Esophagus muscularis mucosa (tissue), 4 donors: Measurements from ENCODE around the gene AAK1. TPM values are rescaled to one million over a fixed set of nuclear protein-coding genes. Genes with fewer than 3 reads are reported as not detected.

Experiments used
- DNase-seq: peaks from one replicate; pipeline ENCODE4 v3.0.0-alpha.2; 2017; ENCODE audit errors: extremely low spot score
- H3K27ac ChIP-seq, 4 donors: fragments of 200-600 bp; sonication (generic); replicated peaks in 1 of 4; 1 replicate in 3 of 4; 2 replicates in 1 of 4; pipeline ENCODE4 v1.5.1; 2016 to 2019; ENCODE audit warnings: mild to moderate bottlenecking in 1 of 4
- H3K27me3 ChIP-seq, 4 donors: fragments of 200-600 bp; sonication (generic); one replicate each; pipeline versions ENCODE4 v1.5.1 to v1.6.0; 2016 to 2019
- H3K36me3 ChIP-seq, 4 donors: fragments of 200-600 bp; sonication (generic); one replicate each; pipeline ENCODE4 v1.5.1; 2016 to 2019
- H3K4me1 ChIP-seq, 4 donors: fragments of 200-600 bp; sonication (generic); one replicate each; pipeline ENCODE4 v1.5.1; 2016 to 2019
- H3K4me3 ChIP-seq, 4 donors: fragments of 200-600 bp; sonication (generic); 1 replicate in 2 of 4; 2 replicates in 2 of 4; pipeline ENCODE4 v1.5.1; 2016 to 2019; ENCODE audit warnings: mild to moderate bottlenecking in 4 of 4, moderate library complexity in 1 of 4
- H3K9me3 ChIP-seq, 4 donors: fragments of 200-600 bp; sonication (generic); 1 replicate in 3 of 4; 2 replicates in 1 of 4; pipeline ENCODE4 v1.5.1; 2016 to 2019
- EP300 ChIP-seq: sonication (generic); formaldehyde crosslinking; IDR thresholded peaks from one replicate; pipeline ENCODE4 v1.6.1; 2017; ENCODE audit warnings: antibody characterized with exemption
- POLR2A ChIP-seq: fragments of 450-650 bp; IDR thresholded peaks from one replicate; pipeline ENCODE4 v1.6.1; 2017; ENCODE audit warnings: antibody characterized with exemption, moderate library complexity, mild to moderate bottlenecking, low read depth
- POLR2AphosphoS5 ChIP-seq, 2 donors: sonication (generic); formaldehyde crosslinking; IDR thresholded peaks; one replicate each; pipeline ENCODE4 v1.6.1; 2017; ENCODE audit warnings: antibody characterized with exemption in 2 of 2
- WGBS: methylation state at CpG from one replicate; pipeline ENCODE4 v1.1.5; 2018; 5-methylcytosine and 5-hydroxymethylcytosine counted together
- intact Hi-C: fragments of 100-400 bp; cut with DNase I; formaldehyde crosslinking; loops from one replicate; pipeline ENCODE4 v1.15.1; 2023
- total RNA-seq, 4 donors: library from RNA; depleted of rRNA; stranded (reverse); fragments of >200 nt; gene quantifications; one replicate each; pipeline versions ENCODE4 v1.1.0 to v1.2.1, GENCODE V29; 2016
- TF ChIP-seq, protein P1 (sequence below), 3 experiments: fragments of 200-600 bp in 2 of 3; fragments of 450-650 bp in 1 of 3; sonication (generic) in 2 of 3; IDR thresholded peaks; one replicate each; pipeline ENCODE4 v1.5.1; 2017 to 2019; ENCODE audit warnings: antibody characterized with exemption in 3 of 3, mild to moderate bottlenecking in 2 of 3, moderate library complexity in 1 of 3

AAK1 gene
- total RNA-seq, 4 donors from 2014 or later, result 27.8 to 53.2 (median 41.9) TPM

DNA sequence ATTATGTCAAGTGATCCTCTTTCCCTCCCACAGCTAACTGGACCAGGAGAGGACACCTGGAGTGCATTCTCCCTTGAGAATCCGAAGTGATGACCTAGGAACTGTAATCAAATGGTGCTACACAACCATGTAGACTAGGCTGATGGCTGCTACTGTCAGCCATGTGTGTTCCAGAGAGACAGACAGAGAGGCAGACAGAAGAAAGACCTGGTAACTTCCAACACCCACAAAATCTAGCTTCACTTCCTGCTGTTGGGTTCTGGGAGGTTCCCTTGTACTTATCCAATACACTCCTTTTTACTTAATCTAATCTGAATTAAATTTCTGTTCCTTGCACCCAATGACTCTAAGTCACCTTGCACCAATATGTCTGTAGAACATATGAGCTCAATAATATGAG is 72.3 kb downstream of the AAK1 start:
- intact Hi-C loops, result no loop called here
- H3K36me3 ChIP-seq, result no peaks in the 10 kb centered on the region
- H3K27ac ChIP-seq, result no peak overlapping the region
- no peaks in the 10 kb centered on the region for H3K27me3 ChIP-seq
- 100% methylated on average over 1 of the region's 1 CpG for WGBS
- DNase-seq, result no peak
- TF ChIP-seq EP300, result no peak
- no peak for TF ChIP-seq POLR2A
- TF ChIP-seq, protein P1, sequence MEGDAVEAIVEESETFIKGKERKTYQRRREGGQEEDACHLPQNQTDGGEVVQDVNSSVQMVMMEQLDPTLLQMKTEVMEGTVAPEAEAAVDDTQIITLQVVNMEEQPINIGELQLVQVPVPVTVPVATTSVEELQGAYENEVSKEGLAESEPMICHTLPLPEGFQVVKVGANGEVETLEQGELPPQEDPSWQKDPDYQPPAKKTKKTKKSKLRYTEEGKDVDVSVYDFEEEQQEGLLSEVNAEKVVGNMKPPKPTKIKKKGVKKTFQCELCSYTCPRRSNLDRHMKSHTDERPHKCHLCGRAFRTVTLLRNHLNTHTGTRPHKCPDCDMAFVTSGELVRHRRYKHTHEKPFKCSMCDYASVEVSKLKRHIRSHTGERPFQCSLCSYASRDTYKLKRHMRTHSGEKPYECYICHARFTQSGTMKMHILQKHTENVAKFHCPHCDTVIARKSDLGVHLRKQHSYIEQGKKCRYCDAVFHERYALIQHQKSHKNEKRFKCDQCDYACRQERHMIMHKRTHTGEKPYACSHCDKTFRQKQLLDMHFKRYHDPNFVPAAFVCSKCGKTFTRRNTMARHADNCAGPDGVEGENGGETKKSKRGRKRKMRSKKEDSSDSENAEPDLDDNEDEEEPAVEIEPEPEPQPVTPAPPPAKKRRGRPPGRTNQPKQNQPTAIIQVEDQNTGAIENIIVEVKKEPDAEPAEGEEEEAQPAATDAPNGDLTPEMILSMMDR (IDR thresholded peaks at IDR 0.05), result no peak
- TF ChIP-seq POLR2AphosphoS5 (IDR thresholded peaks at IDR 0.05), result no peak
- peaks cover 30 to 43% (median 35%) of the 10 kb centered on the region in 4 donors for H3K4me1 ChIP-seq
- no peak overlapping the region for H3K4me3 ChIP-seq
- no peaks in the 10 kb centered on the region for H3K9me3 ChIP-seq

DNA sequence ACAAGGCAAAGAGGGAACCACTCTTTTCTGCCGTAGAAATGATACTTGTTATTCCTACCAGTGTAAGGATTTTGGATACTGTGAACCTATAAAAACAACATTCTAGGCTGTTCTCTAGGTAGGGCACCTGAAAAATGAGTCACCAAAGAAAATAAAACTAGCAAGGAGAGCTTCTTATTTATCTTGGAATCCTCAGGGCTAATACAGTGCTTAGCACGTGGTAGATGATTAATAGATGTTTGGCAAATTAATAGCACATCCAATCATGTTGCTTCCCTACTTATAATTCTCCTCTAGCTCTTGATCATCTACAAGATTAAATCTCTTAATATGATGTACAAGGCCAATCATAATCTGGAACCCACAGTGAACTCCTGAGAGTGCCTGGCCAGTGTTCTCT is 73.1 kb downstream of the AAK1 start:
- Histone ChIP-seq H3K4me3 (no peak overlapping the region), H3K36me3 (no peaks in the 10 kb centered on the region), H3K4me1 (peaks cover 30 to 47% (median 36%) of the 10 kb centered on the region in 4 donors), H3K27me3 (no peaks in the 10 kb centered on the region), H3K9me3 (no peaks in the 10 kb centered on the region), H3K27ac (no peak overlapping the region)
- intact Hi-C loops, result no loop called here
- no peak for DNase-seq
- no peak for TF ChIP-seq POLR2A
- no peak for TF ChIP-seq EP300
- TF ChIP-seq POLR2AphosphoS5 (IDR thresholded peaks at IDR 0.05), result no peak
- TF ChIP-seq, protein P1 (IDR thresholded peaks at IDR 0.05), result no peak
- 55% methylated on average over 2 of the region's 2 CpGs for WGBS

DNA sequence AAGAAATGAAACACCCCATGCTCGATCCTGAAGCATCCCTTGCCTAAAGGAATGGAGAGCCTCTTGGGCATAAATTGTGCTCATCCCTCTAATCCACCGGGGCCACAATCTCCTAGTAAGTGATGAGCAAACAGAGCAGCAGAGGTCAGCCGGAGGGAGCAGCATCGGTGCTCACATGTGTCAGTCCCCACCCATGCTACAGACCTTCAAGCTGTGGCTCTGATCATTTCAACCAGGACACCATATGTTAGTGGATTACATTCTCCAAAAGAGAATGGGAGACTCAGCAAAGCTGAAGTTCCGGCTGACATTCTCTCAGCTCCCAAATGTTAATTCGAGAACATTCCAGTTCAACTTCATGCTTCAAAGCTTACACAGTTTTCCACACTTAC is 75.6 kb downstream of the AAK1 start:
- Histone ChIP-seq H3K4me1 (peaks cover 24 to 51% (median 38%) of the 10 kb centered on the region in 4 donors), H3K27ac (no peak overlapping the region), H3K36me3 (no peaks in the 10 kb centered on the region), H3K27me3 (no peaks in the 10 kb centered on the region), H3K4me3 (no peak overlapping the region), H3K9me3 (no peaks in the 10 kb centered on the region)
- DNase-seq, result no peak
- TF ChIP-seq EP300 (no peak), POLR2AphosphoS5 (IDR thresholded peaks at IDR 0.05) (no peak), POLR2A (no peak)
- TF ChIP-seq, protein P1 (IDR thresholded peaks at IDR 0.05), result no peak
- intact Hi-C loops, result no loop called here
- WGBS, result 85% methylated on average over 6 of the region's 6 CpGs

DNA sequence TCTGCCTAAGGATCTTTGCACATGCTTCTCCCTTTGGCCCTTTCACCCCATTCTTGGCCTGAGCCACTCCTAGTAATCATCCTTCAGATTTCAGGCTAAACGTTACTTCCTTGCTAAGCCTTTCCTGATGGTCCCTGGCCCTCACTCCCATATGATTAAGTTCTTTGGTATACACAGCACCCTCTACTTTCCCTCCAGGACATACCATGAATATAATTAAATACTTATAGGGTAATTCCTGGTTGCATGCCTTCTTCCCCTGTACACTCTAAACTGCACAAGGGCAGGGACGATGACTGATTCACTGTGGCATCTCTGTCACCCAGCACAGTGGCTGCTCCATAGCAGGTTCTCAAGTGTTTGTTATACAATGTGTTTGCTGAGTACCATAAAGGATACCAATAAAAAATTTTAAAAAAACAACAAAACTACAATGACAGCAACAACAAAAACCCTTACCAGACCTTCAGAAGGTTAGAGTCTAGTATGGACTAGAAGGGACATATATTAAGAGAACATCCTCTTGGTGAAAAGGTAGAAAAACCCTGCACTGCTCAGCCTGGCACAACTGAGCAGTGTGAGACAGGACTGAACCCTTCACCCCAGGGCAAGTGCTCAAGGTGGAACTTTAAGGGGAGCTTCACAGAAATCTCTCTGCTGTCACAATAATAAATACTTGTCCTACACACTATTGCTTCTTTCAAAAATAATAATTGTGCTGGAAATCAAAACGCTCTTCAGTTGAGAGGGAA is 76.2 kb downstream of the AAK1 start:
- intact Hi-C loops, result no loop called here
- Histone ChIP-seq H3K27ac (no peak overlapping the region), H3K9me3 (no peaks in the 10 kb centered on the region), H3K36me3 (no peaks in the 10 kb centered on the region), H3K4me3 (no peak overlapping the region), H3K27me3 (no peaks in the 10 kb centered on the region), H3K4me1 (peaks cover 18 to 46% (median 34%) of the 10 kb centered on the region in 4 donors)
- WGBS, result 85% methylated on average over 3 of the region's 3 CpGs
- TF ChIP-seq, protein P1 (IDR thresholded peaks at IDR 0.05), result no peak
- TF ChIP-seq POLR2AphosphoS5 (IDR thresholded peaks at IDR 0.05), result no peak
- no peak for TF ChIP-seq POLR2A
- TF ChIP-seq EP300, result no peak
- DNase-seq, result no peak
